Endothelial cell of umbilical vein (primary cell): ENCODE measurements around the gene CTPS1.

Experiments used
- POLR2A ChIP-seq: IDR thresholded peaks from 2 replicates; pipeline ENCODE4 v1.6.1; 2012; ENCODE audit warnings: low read depth, mild to moderate bottlenecking, control low read depth, low read length
- TF ChIP-seq, protein P1 (sequence below), 2 donors: IDR thresholded peaks; 1 replicate in 1 of 2; 2 replicates in 1 of 2; pipeline ENCODE4 v1.5.1; 2011; ENCODE audit warnings: low read length in 2 of 2, mild to moderate bottlenecking in 2 of 2, moderate library complexity in 2 of 2, control low read depth in 1 of 2, inconsistent platforms in 1 of 2, low read depth in 1 of 2; ENCODE audit not compliant: insufficient read depth in 1 of 2; ENCODE audit errors: extremely low read depth in 1 of 2

DNA sequence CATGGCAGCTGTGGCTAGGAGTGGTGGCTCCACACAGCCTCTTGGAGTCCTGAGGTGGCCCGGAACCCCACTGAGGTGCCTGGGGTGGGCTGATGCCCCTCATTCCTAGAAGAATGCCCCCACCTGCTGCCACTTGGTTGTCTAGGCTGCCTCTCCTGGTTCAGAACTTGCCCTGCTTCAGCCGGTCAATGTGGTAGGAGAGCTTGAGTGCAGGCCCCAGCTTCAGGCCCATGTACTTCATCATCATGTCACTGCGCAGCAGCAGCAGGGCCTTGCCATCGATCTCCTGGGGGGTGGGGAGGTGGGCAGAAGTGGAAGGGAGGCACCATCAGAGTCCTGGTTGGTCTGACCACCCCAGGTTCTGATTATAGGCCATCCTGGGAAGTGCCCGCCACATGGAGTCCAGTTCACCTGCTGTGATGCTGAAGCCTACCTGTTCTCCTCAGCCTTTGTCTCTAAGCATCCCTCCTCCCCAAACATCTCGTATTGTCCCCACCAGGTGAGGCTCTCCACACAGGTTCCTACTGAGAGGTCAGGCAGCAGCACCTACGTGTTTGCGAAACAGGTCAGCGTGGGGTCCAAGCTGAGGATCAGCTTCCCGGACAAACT is 48.6 kb downstream of the CTPS1 start:
- TF ChIP-seq, protein P1, sequence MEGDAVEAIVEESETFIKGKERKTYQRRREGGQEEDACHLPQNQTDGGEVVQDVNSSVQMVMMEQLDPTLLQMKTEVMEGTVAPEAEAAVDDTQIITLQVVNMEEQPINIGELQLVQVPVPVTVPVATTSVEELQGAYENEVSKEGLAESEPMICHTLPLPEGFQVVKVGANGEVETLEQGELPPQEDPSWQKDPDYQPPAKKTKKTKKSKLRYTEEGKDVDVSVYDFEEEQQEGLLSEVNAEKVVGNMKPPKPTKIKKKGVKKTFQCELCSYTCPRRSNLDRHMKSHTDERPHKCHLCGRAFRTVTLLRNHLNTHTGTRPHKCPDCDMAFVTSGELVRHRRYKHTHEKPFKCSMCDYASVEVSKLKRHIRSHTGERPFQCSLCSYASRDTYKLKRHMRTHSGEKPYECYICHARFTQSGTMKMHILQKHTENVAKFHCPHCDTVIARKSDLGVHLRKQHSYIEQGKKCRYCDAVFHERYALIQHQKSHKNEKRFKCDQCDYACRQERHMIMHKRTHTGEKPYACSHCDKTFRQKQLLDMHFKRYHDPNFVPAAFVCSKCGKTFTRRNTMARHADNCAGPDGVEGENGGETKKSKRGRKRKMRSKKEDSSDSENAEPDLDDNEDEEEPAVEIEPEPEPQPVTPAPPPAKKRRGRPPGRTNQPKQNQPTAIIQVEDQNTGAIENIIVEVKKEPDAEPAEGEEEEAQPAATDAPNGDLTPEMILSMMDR (IDR thresholded peaks at IDR 0.05; ENCODE audit: extremely low read depth in 1 of 2, insufficient read depth in 1 of 2, low read depth in 1 of 2, low read length in 2 of 2), result no peak
- no peak for TF ChIP-seq POLR2A
